SK-N-SH (cell line): ENCODE results near the gene IL31.

Source experiments
- CTCF ChIP-seq: fragments of 200-600 bp; sonication (generic); IDR thresholded peaks from 2 replicates; pipeline ENCODE4 v1.6.1; 2017; ENCODE audit warnings: antibody characterized with exemption, mild to moderate bottlenecking, moderate library complexity
- EZH2phosphoT487 ChIP-seq: fragments of 200-600 bp; sonication (generic); IDR thresholded peaks from 2 replicates; pipeline ENCODE4 v1.6.1; 2017; ENCODE audit warnings: low read depth, mixed run types, mild to moderate bottlenecking, antibody characterized with exemption, moderate library complexity, borderline replicate concordance
- FOXJ3 ChIP-seq: sonication (generic); formaldehyde crosslinking; IDR thresholded peaks from 2 replicates; pipeline ENCODE4 v1.5.1; 2020; ENCODE audit warnings: mild to moderate bottlenecking, missing genetic modification reagents
- MXI1 ChIP-seq: IDR thresholded peaks from 2 replicates; pipeline ENCODE4 v1.6.1; 2012; ENCODE audit warnings: mild to moderate bottlenecking, low read depth, low read length, improper control_type of control experiment
- POLR2AphosphoS5 ChIP-seq: IDR thresholded peaks from 2 replicates; pipeline ENCODE4 v1.6.1; 2012; ENCODE audit warnings: low read depth, low read length
- TEAD4 ChIP-seq: IDR thresholded peaks from 2 replicates; pipeline ENCODE4 v1.4.0; 2012; ENCODE audit warnings: mild to moderate bottlenecking, borderline replicate concordance; ENCODE audit not compliant: insufficient read depth

GRCh38 chr12:122208073-122208820 lies 34.2 kb upstream of the IL31 start:
- TF ChIP-seq CTCF (no peak), EZH2phosphoT487 (no peak), POLR2AphosphoS5 (no peak), MXI1 (no peak), TEAD4 (no peak), FOXJ3 (CRISPR knock-in tag) (no peak)
